GM23248 (cell line): ENCODE data around the gene CCDC51.

Source experiments
- EZH2 ChIP-seq: fragments of 200-600 bp; sonication (generic); IDR thresholded peaks from 2 replicates; pipeline ENCODE4 v1.6.1; 2018; ENCODE audit warnings: antibody characterized with exemption, mild to moderate bottlenecking; ENCODE audit not compliant: insufficient read depth, poor library complexity, severe bottlenecking
- EZH2phosphoT487 ChIP-seq: fragments of 200-600 bp; sonication (generic); IDR thresholded peaks from 2 replicates; pipeline ENCODE4 v1.6.1; 2018; ENCODE audit warnings: antibody characterized with exemption, moderate library complexity, mild to moderate bottlenecking, low read depth; ENCODE audit not compliant: insufficient read depth

- no peak for TF ChIP-seq EZH2
- TF ChIP-seq EZH2phosphoT487, result no peak
These were observed 15.8 kb downstream of the CCDC51 start for GRCh38 chr3:48423883-48424695.
